H9 (cell line): ENCODE data around the gene GET3. TPM values are rescaled to one million over a fixed set of nuclear protein-coding genes. Genes with fewer than 3 reads are reported as not detected.

ENCODE experiments used
- DNase-seq: peaks from one replicate; pipeline ENCODE4 v3.0.0-alpha.2; 2017
- H2AFZ ChIP-seq: one replicate; pipeline ENCODE4 v1.6.1; 2013; ENCODE audit warnings: mild to moderate bottlenecking, low read length, control low read depth, moderate library complexity
- H2AK5ac ChIP-seq: 2 replicates; pipeline ENCODE4 v1.6.1; 2013; ENCODE audit warnings: low read length, control low read depth, mixed read lengths; ENCODE audit not compliant: insufficient read length
- H2BK120ac ChIP-seq: one replicate; pipeline ENCODE4 v1.6.1; 2013; ENCODE audit warnings: low read depth, mild to moderate bottlenecking, low read length, control low read depth, inconsistent platforms; ENCODE audit not compliant: poor library complexity, severe bottlenecking
- H2BK12ac ChIP-seq: 2 replicates; pipeline ENCODE4 v1.6.1; 2013; ENCODE audit warnings: low read length, control low read depth, mixed read lengths, low read depth; ENCODE audit not compliant: insufficient read length
- H2BK15ac ChIP-seq: 2 replicates; pipeline ENCODE4 v1.6.1; 2013; ENCODE audit warnings: low read depth, low read length, control low read depth
- H2BK20ac ChIP-seq: one replicate; pipeline ENCODE4 v1.6.1; 2013; ENCODE audit warnings: low read depth, mild to moderate bottlenecking, low read length, control low read depth, inconsistent platforms; ENCODE audit not compliant: poor library complexity, severe bottlenecking
- H2BK5ac ChIP-seq: 2 replicates; pipeline ENCODE4 v1.6.1; 2013; ENCODE audit warnings: low read length, control low read depth, mixed read lengths; ENCODE audit not compliant: insufficient read length
- H3K14ac ChIP-seq: 2 replicates; pipeline ENCODE4 v1.6.1; 2013; ENCODE audit warnings: low read length, control low read depth; ENCODE audit not compliant: insufficient read depth
- H3K18ac ChIP-seq: 2 replicates; pipeline ENCODE4 v1.6.1; 2013; ENCODE audit warnings: low read depth, mild to moderate bottlenecking, mixed read lengths, low read length, control low read depth; ENCODE audit not compliant: insufficient read length
- H3K23ac ChIP-seq: 2 replicates; pipeline ENCODE4 v1.6.1; 2013; ENCODE audit warnings: low read length, control low read depth, mixed read lengths, low read depth; ENCODE audit not compliant: insufficient read length
- H3K23me2 ChIP-seq: 2 replicates; pipeline ENCODE4 v1.6.1; 2013; ENCODE audit warnings: low read depth, mild to moderate bottlenecking, mixed read lengths, low read length, control low read depth; ENCODE audit not compliant: insufficient read length, poor library complexity, severe bottlenecking
- H3K27ac ChIP-seq: 2 replicates; pipeline ENCODE4 v1.5.1; 2013; ENCODE audit warnings: low read length, control low read depth, mixed read lengths, low read depth; ENCODE audit not compliant: insufficient read length
- H3K27me3 ChIP-seq: 2 replicates; pipeline ENCODE4 v1.6.1; 2013; ENCODE audit warnings: low read length, control low read depth, inconsistent platforms; ENCODE audit not compliant: insufficient read depth
- H3K4ac ChIP-seq: 2 replicates; pipeline ENCODE4 v1.6.1; 2013; ENCODE audit warnings: low read depth, mild to moderate bottlenecking, control low read depth, inconsistent platforms, low read length, moderate library complexity
- H3K4me1 ChIP-seq: 2 replicates; pipeline ENCODE4 v1.6.1; 2013; ENCODE audit warnings: low read length, control low read depth, inconsistent platforms; ENCODE audit not compliant: insufficient read depth
- H3K4me2 ChIP-seq: 2 replicates; pipeline ENCODE4 v1.6.1; 2013; ENCODE audit warnings: low read length, control low read depth, mixed read lengths; ENCODE audit not compliant: insufficient read length, insufficient read depth
- H3K56ac ChIP-seq: 2 replicates; pipeline ENCODE4 v1.6.1; 2013; ENCODE audit warnings: low read depth, mild to moderate bottlenecking, mixed read lengths, low read length, control low read depth; ENCODE audit not compliant: insufficient read length
- H3K79me1 ChIP-seq: 2 replicates; pipeline ENCODE4 v1.6.1; 2013; ENCODE audit warnings: low read depth, mild to moderate bottlenecking, moderate library complexity, low read length, control low read depth, inconsistent platforms; ENCODE audit not compliant: insufficient read depth, poor library complexity, severe bottlenecking
- H3K79me2 ChIP-seq: 2 replicates; pipeline ENCODE4 v1.6.1; 2013; ENCODE audit warnings: low read length, control low read depth, inconsistent platforms; ENCODE audit not compliant: insufficient read depth
- H3K9ac ChIP-seq: 2 replicates; pipeline ENCODE4 v1.6.1; 2013; ENCODE audit warnings: low read length, control low read depth, mixed read lengths; ENCODE audit not compliant: insufficient read length; ENCODE audit errors: extremely low read depth
- H3K9me3 ChIP-seq: one replicate; pipeline ENCODE4 v1.6.1; 2013; ENCODE audit warnings: low read depth, low read length, inconsistent platforms; ENCODE audit not compliant: control insufficient read depth
- H3T11ph ChIP-seq: one replicate; pipeline ENCODE4 v1.6.1; 2013; ENCODE audit warnings: mild to moderate bottlenecking, low read length, control low read depth, inconsistent platforms
- H4K20me1 ChIP-seq: one replicate; pipeline ENCODE4 v1.6.1; 2013; ENCODE audit not compliant: control insufficient read depth, insufficient read length, insufficient read depth
- H4K5ac ChIP-seq: 2 replicates; pipeline ENCODE4 v1.6.1; 2013; ENCODE audit warnings: low read depth, mild to moderate bottlenecking, mixed read lengths, low read length, control low read depth; ENCODE audit not compliant: insufficient read length
- H4K8ac ChIP-seq: replicated peaks from 2 replicates; pipeline ENCODE4 v1.6.1; 2013; ENCODE audit warnings: low read length, control low read depth, mixed read lengths, low read depth; ENCODE audit not compliant: insufficient read length
- H4K91ac ChIP-seq: 2 replicates; pipeline ENCODE4 v1.6.1; 2013; ENCODE audit warnings: low read depth, mild to moderate bottlenecking, moderate library complexity, mixed read lengths, low read length, control low read depth; ENCODE audit not compliant: insufficient read length
- H3K27ac Mint-ChIP-seq, 3 experiments: 2 replicates in 2 of 3; 3 replicates in 1 of 3; pipeline ENCODE4 v1.8.0; 2020 to 2021; ENCODE audit warnings: mixed read lengths in 3 of 3, mild to moderate bottlenecking in 1 of 3, moderate library complexity in 1 of 3
- H3K27me3 Mint-ChIP-seq: 2 replicates; pipeline ENCODE4 v1.8.0; 2021; ENCODE audit warnings: low read depth, mild to moderate bottlenecking, moderate library complexity, mixed read lengths
- H3K36me3 Mint-ChIP-seq, 3 experiments: 2 replicates in 2 of 3; 3 replicates in 1 of 3; pipeline ENCODE4 v1.8.0; 2020 to 2021; ENCODE audit warnings: low read depth in 3 of 3, mixed read lengths in 3 of 3; ENCODE audit not compliant: insufficient read depth in 1 of 3
- H3K4me1 Mint-ChIP-seq, 2 experiments: 2 replicates each; pipeline ENCODE4 v1.8.0; 2020; ENCODE audit warnings: mixed read lengths in 2 of 2
- H3K4me3 Mint-ChIP-seq, 2 experiments: 2 replicates in 1 of 2; 3 replicates in 1 of 2; pipeline ENCODE4 v1.8.0; 2020 to 2021; ENCODE audit warnings: mild to moderate bottlenecking in 2 of 2, mixed read lengths in 2 of 2, moderate library complexity in 1 of 2
- H3K9me3 Mint-ChIP-seq, 2 experiments: 2 replicates in 1 of 2; 3 replicates in 1 of 2; pipeline ENCODE4 v1.8.0; 2020; ENCODE audit warnings: mild to moderate bottlenecking in 2 of 2, mixed read lengths in 2 of 2, moderate library complexity in 1 of 2
- CTCF ChIP-seq: fragments of 200-600 bp; sonication (generic); conservative IDR thresholded peaks from 3 replicates; pipeline ENCODE4 v1.8.0; 2021; ENCODE audit warnings: antibody characterized with exemption, mild to moderate bottlenecking
- WGBS: extraction: QIAGEN DNeasy Blood & Tissue Kit; methylation state at CpG from one replicate; pipeline ENCODE4 v1.1.7; 2013; ENCODE audit warnings: missing lambda C conversion rate, low lambda C conversion rate, mixed read lengths; ENCODE audit not compliant: insufficient read length; ENCODE audit errors: extremely low coverage; 5-methylcytosine and 5-hydroxymethylcytosine counted together
- total RNA-seq: library from RNA; stranded (reverse); gene quantifications from 2 replicates; pipeline ENCODE4 v1.2.1, GENCODE V29; 2021

GET3 gene
- total RNA-seq, 1 experiment from 2014 or later = 81.6 TPM

DNA sequence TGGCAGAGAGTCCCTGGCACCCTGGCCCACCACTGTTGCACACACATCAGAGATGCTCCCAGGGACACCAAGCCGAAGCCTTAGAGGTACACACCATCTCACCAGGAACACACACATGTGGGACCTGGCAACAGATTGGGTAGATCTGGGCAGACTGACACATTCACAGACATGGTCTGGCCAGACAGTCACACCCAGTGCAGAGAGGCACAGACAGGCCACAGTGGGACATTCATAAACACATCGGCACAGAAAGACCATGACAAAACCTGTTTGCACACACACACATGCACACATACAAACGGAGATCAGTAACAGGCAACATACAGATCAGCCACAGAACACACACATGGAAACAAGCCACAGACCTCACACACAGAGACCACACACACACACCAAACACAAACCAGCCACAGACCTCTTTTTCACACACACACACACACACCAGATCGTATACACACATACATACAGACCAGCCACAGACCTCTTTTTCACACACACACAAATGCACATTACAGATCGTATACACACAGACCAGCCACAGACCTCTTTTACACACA is 47.7 kb downstream of the GET3 start:
- Histone ChIP-seq H2BK12ac (no peak overlapping the region), H3K4ac (no peak overlapping the region), H3K56ac (no peak overlapping the region), H3K27ac (no peak overlapping the region), H2BK120ac (no peak overlapping the region), H3K79me1 (no peaks in the 10 kb centered on the region), H3T11ph (no peak overlapping the region), H4K5ac (no peak overlapping the region), H4K20me1 (no peaks in the 10 kb centered on the region), H3K4me1 (peaks cover 6% of the 10 kb centered on the region), H2BK20ac (no peak overlapping the region), H2AFZ (no peak overlapping the region), H2AK5ac (no peak overlapping the region), H2BK15ac (no peak overlapping the region), H3K9me3 (no peaks in the 10 kb centered on the region), H3K9ac (no peak overlapping the region), H3K23ac (no peak overlapping the region), H2BK5ac (no peak overlapping the region), H4K8ac (no peak overlapping the region), H4K91ac (no peak overlapping the region), H3K23me2 (peaks cover 14% of the 10 kb centered on the region), H3K14ac (no peak overlapping the region), H3K4me2 (no peak overlapping the region), H3K18ac (no peak overlapping the region), H3K79me2 (no peaks in the 10 kb centered on the region), H3K27me3 (no peaks in the 10 kb centered on the region)
- no peak for DNase-seq
- Mint-ChIP-seq H3K9me3 (no peaks in the 10 kb centered on the region), H3K4me1 (peaks cover 20 to 23% of the 10 kb centered on the region in 2 experiments), H3K27me3 (no peaks in the 10 kb centered on the region; the same call in 1 of the 2 replicates), H3K36me3 (no peaks in the 10 kb centered on the region), H3K27ac (no peak overlapping the region), H3K4me3 (no peak overlapping the region)
- no peak for TF ChIP-seq CTCF
- no CpG with 5 or more reads among the region's 5 CpGs for WGBS
